NCI-H446 treated with DMSO at 0.1 percent for 48 hours (cell line): Measurements from ENCODE around the gene PRKD2.
"Not testable (repeated sequence)": the region's sequence is repeated elsewhere in the genome, so short reads cannot be mapped to it uniquely, and the experiment has no call there.

Source experiments
- DNase-seq: peaks from one replicate; lab custom pipeline; 2025; lab: John Stamatoyannopoulos, UW

Gene PRKD2

GRCh38 chr19:46724468-46724867 lies 7.6 kb upstream of the PRKD2 start:
- DNase-seq, result no peak

- no peak for DNase-seq
These were observed 6.6 kb upstream of the PRKD2 start for GRCh38 chr19:46723471-46723870.

- no peak for DNase-seq
These were observed 6.1 kb upstream of the PRKD2 start for GRCh38 chr19:46723023-46723461.

- DNase-seq, result no peak
These were observed 5.6 kb upstream of the PRKD2 start for GRCh38 chr19:46722421-46723022.

- DNase-seq, result no peak
These were observed 5.1 kb upstream of the PRKD2 start for GRCh38 chr19:46722004-46722380.

- no peak for DNase-seq
These were observed 4.5 kb upstream of the PRKD2 start for GRCh38 chr19:46721269-46722003.

- DNase-seq, result no peak
These were observed 3.8 kb upstream of the PRKD2 start for GRCh38 chr19:46720503-46721239.

GRCh38 chr19:46719629-46720502 lies 3.0 kb upstream of the PRKD2 start:
- no peak for DNase-seq

GRCh38 chr19:46718934-46719622 lies 2.2 kb upstream of the PRKD2 start:
- no peak for DNase-seq

GRCh38 chr19:46718157-46718933 lies 1.4 kb upstream of the PRKD2 start:
- no peak for DNase-seq

GRCh38 chr19:46717716-46718143 lies 816 bp upstream of the PRKD2 start:
- no peak for DNase-seq

- no peak for DNase-seq
These were observed 261 bp downstream of the PRKD2 start for GRCh38 chr19:46716672-46717033.

- DNase-seq, result no peak
These were observed 791 bp downstream of the PRKD2 start for GRCh38 chr19:46715975-46716671.

GRCh38 chr19:46715620-46715974 lies 1.3 kb downstream of the PRKD2 start:
- no peak for DNase-seq

GRCh38 chr19:46714444-46715106 lies 2.3 kb downstream of the PRKD2 start:
- no peak for DNase-seq

- DNase-seq, result no peak
These were observed 3.0 kb downstream of the PRKD2 start for GRCh38 chr19:46713781-46714443.

- DNase-seq, result not testable (repeated sequence)
These were observed 4.1 kb downstream of the PRKD2 start for GRCh38 chr19:46712768-46713338.

- no peak for DNase-seq
These were observed 6.2 kb downstream of the PRKD2 start for GRCh38 chr19:46710687-46711086.
